DOHH2 (cell line): Measurements from ENCODE around the gene INHBB.

Source experiments
- H3F3A ChIP-seq: fragments of 200-600 bp; sonication (generic), shearing (Covaris generic); 2 replicates; pipeline ENCODE4 v1.6.0; 2016; ENCODE audit warnings: antibody characterized with exemption, mild to moderate bottlenecking; ENCODE audit not compliant: control insufficient read depth, insufficient read depth
- H3K27ac ChIP-seq: fragments of 200-600 bp; sonication (generic); 2 replicates; pipeline ENCODE4 v1.5.1; 2014; ENCODE audit warnings: low read depth, mild to moderate bottlenecking, low read length, moderate library complexity
- H3K27me3 ChIP-seq: fragments of 200-600 bp; sonication (generic); 2 replicates; pipeline ENCODE4 v1.6.1; 2014; ENCODE audit warnings: mild to moderate bottlenecking, low read length, mixed read lengths; ENCODE audit not compliant: control insufficient read depth
- H3K36me3 ChIP-seq: fragments of 200-600 bp; sonication (generic); 2 replicates; pipeline ENCODE4 v1.6.1; 2014; ENCODE audit warnings: mild to moderate bottlenecking, low read length, moderate library complexity, mixed read lengths; ENCODE audit not compliant: control insufficient read depth
- H3K4me1 ChIP-seq: fragments of 200-600 bp; sonication (generic); 2 replicates; pipeline ENCODE4 v1.6.1; 2014; ENCODE audit warnings: mild to moderate bottlenecking, low read length, mixed read lengths; ENCODE audit not compliant: control insufficient read depth
- H3K4me2 ChIP-seq: fragments of 200-600 bp; sonication (generic); 2 replicates; pipeline ENCODE4 v1.6.0; 2014; ENCODE audit warnings: mild to moderate bottlenecking, low read length, moderate library complexity
- H3K4me3 ChIP-seq: fragments of 200-600 bp; sonication (generic); 2 replicates; pipeline ENCODE4 v1.5.1; 2014; ENCODE audit warnings: mild to moderate bottlenecking, low read length, mixed read lengths
- H3K79me2 ChIP-seq: fragments of 200-600 bp; sonication (generic); 2 replicates; pipeline ENCODE4 v1.6.1; 2014; ENCODE audit warnings: mild to moderate bottlenecking, low read length, mixed read lengths; ENCODE audit not compliant: control insufficient read depth
- H3K9me2 ChIP-seq: fragments of 200-600 bp; sonication (generic); replicated peaks from 2 replicates; pipeline ENCODE4 v1.6.1; 2014; ENCODE audit warnings: mild to moderate bottlenecking, low read length, mixed read lengths; ENCODE audit not compliant: control insufficient read depth
- H3K9me3 ChIP-seq: fragments of 200-600 bp; sonication (generic); 2 replicates; pipeline ENCODE4 v1.6.1; 2014; ENCODE audit warnings: antibody characterized with exemption, low read length, mixed read lengths; ENCODE audit not compliant: control insufficient read depth, insufficient read depth
- H4K20me1 ChIP-seq: fragments of 200-600 bp; sonication (generic); 2 replicates; pipeline ENCODE4 v1.6.0; 2014; ENCODE audit warnings: low read depth, mild to moderate bottlenecking, antibody characterized with exemption, low read length, moderate library complexity; ENCODE audit not compliant: control insufficient read depth, insufficient read depth
- CTCF ChIP-seq: fragments of 200-600 bp; sonication (generic); IDR thresholded peaks from one replicate; pipeline ENCODE4 v1.5.1; 2014; ENCODE audit warnings: antibody characterized with exemption, mild to moderate bottlenecking, low read depth, low read length; ENCODE audit not compliant: poor library complexity, severe bottlenecking
- EZH2phosphoT487 ChIP-seq: fragments of 200-600 bp; sonication (generic); IDR thresholded peaks from 2 replicates; pipeline ENCODE4 v1.6.1; 2017; ENCODE audit warnings: borderline replicate concordance, mild to moderate bottlenecking, antibody characterized with exemption, low read length, moderate library complexity, mixed read lengths

The INHBB gene

GRCh38 chr2:120316528-120317179, 29.3 kb upstream of the INHBB start:
- Histone ChIP-seq H3K4me3 (no peak overlapping the region), H3F3A (no peaks in the 10 kb centered on the region), H3K9me2 (no peaks in the 10 kb centered on the region), H3K36me3 (no peaks in the 10 kb centered on the region), H4K20me1 (no peaks in the 10 kb centered on the region), H3K4me1 (peaks cover 11% of the 10 kb centered on the region), H3K27ac (no peak overlapping the region), H3K9me3 (no peaks in the 10 kb centered on the region), H3K27me3 (no peaks in the 10 kb centered on the region; the same call in 1 of the 2 replicates), H3K4me2 (no peak overlapping the region), H3K79me2 (no peaks in the 10 kb centered on the region)
- TF ChIP-seq CTCF: no peak
- no peak for TF ChIP-seq EZH2phosphoT487

GRCh38 chr2:120317180-120317533, 28.8 kb upstream of the INHBB start:
- no peaks in the 10 kb centered on the region for H3K9me3 ChIP-seq
- H3K4me1 ChIP-seq: peaks cover 16% of the 10 kb centered on the region
- H3F3A ChIP-seq: no peaks in the 10 kb centered on the region
- no peak overlapping the region for H3K4me2 ChIP-seq
- H3K27ac ChIP-seq: no peak overlapping the region
- H3K27me3 ChIP-seq: no peaks in the 10 kb centered on the region; the same call in 1 of the 2 replicates
- TF ChIP-seq CTCF: no peak
- no peak for TF ChIP-seq EZH2phosphoT487
- no peak overlapping the region for H3K4me3 ChIP-seq
- no peaks in the 10 kb centered on the region for H3K36me3 ChIP-seq
- no peaks in the 10 kb centered on the region for H3K9me2 ChIP-seq
- no peaks in the 10 kb centered on the region for H4K20me1 ChIP-seq
- H3K79me2 ChIP-seq: no peaks in the 10 kb centered on the region

GRCh38 chr2:120317916-120318315, 28.0 kb upstream of the INHBB start:
- Histone ChIP-seq H3K27ac (no peak overlapping the region), H4K20me1 (no peaks in the 10 kb centered on the region), H3K4me1 (peaks cover 12% of the 10 kb centered on the region), H3K27me3 (no peaks in the 10 kb centered on the region; the same call in 1 of the 2 replicates), H3K79me2 (no peaks in the 10 kb centered on the region), H3F3A (no peaks in the 10 kb centered on the region), H3K9me2 (no peaks in the 10 kb centered on the region), H3K4me2 (no peak overlapping the region), H3K9me3 (no peaks in the 10 kb centered on the region), H3K36me3 (no peaks in the 10 kb centered on the region), H3K4me3 (no peak overlapping the region)
- TF ChIP-seq CTCF (no peak), EZH2phosphoT487 (no peak)
